Endometrial microvascular endothelial cells (primary cell): Measurements from ENCODE around the gene NRCAM. TPM values are rescaled to one million over a fixed set of nuclear protein-coding genes. Genes with fewer than 3 reads are reported as not detected.
"Not testable (repeated sequence)": the region's sequence is repeated elsewhere in the genome, so short reads cannot be mapped to it uniquely, and the experiment has no call there.

Source experiments
- in situ Hi-C: cut with HindIII; loops from 2 replicates; pipeline ENCODE4 v1.10.0; 2017; ENCODE audit warnings: low sequenced_read_pairs, low pct_unique_long_range_greater_than_20kb; ENCODE audit errors: inconsistent ontology term
- total RNA-seq: library from RNA; depleted of rRNA; stranded (reverse); fragments of >200 nt; gene quantifications from one replicate; pipeline ENCODE4 v1.2.3, GENCODE V29; 2015; ENCODE audit errors: inconsistent ontology term

The NRCAM gene
- total RNA-seq, 1 donor from 2014 or later: 61.3 TPM

GRCh38 chr7:108408296-108408991 is 47.8 kb downstream of the NRCAM start:
- in situ Hi-C loops: no loop called here

GRCh38 chr7:108407676-108408075 is 48.6 kb downstream of the NRCAM start:
- in situ Hi-C loops: no loop called here

- in situ Hi-C loops: no loop called here
Observed at GRCh38 chr7:108406222-108406890, 49.9 kb downstream of the NRCAM start.

- in situ Hi-C loops: no loop called here
Observed at GRCh38 chr7:108404509-108405420, 51.5 kb downstream of the NRCAM start.

GRCh38 chr7:108403597-108404217 is 52.5 kb downstream of the NRCAM start:
- in situ Hi-C loops: no loop called here

GRCh38 chr7:108402865-108403264 is 53.4 kb downstream of the NRCAM start:
- in situ Hi-C loops: no loop called here

GRCh38 chr7:108396080-108396479 is 60.2 kb downstream of the NRCAM start:
- in situ Hi-C loops: no loop called here

- in situ Hi-C loops: no loop called here
Observed at GRCh38 chr7:108395426-108395825, 60.8 kb downstream of the NRCAM start.

GRCh38 chr7:108393097-108393496 is 63.1 kb downstream of the NRCAM start:
- in situ Hi-C loops: not testable (repeated sequence)

- in situ Hi-C loops: not testable (repeated sequence)
Observed at GRCh38 chr7:108387686-108388085, 68.5 kb downstream of the NRCAM start.

GRCh38 chr7:108385834-108386422 is 70.3 kb downstream of the NRCAM start:
- in situ Hi-C loops: no loop called here

- in situ Hi-C loops: no loop called here
Observed at GRCh38 chr7:108384716-108385483, 71.3 kb downstream of the NRCAM start.

GRCh38 chr7:108382932-108383331 is 73.3 kb downstream of the NRCAM start:
- in situ Hi-C loops: no loop called here

GRCh38 chr7:108380517-108380916 is 75.7 kb downstream of the NRCAM start:
- in situ Hi-C loops: no loop called here

GRCh38 chr7:108376206-108376605 is 80.0 kb downstream of the NRCAM start:
- in situ Hi-C loops: no loop called here

- in situ Hi-C loops: no loop called here
Observed at GRCh38 chr7:108375668-108376067, 80.6 kb downstream of the NRCAM start.

GRCh38 chr7:108374899-108375298 is 81.3 kb downstream of the NRCAM start:
- in situ Hi-C loops: no loop called here

GRCh38 chr7:108372618-108373017 is 83.6 kb downstream of the NRCAM start:
- in situ Hi-C loops: no loop called here
